ENCODE results near the gene WDR45. TPM values are rescaled to one million over a fixed set of nuclear protein-coding genes. Genes with fewer than 3 reads are reported as not detected.

The WDR45 gene
- total and polyA plus RNA-seq, 2 of the 4 experiments (the other 2 are of a cell fraction) = 40.7 to 67.4 TPM

GRCh38 chrX:49075347-49075746 is 4.3 kb downstream of the WDR45 start:
- intact Hi-C loops (cut with micrococcal nuclease) = loop anchor here (10.0 kb wide), 1 partner anchor 89 kb away; the partner anchor contains the start of gene MAGIX
- no peak overlapping the region for H3K18ac ChIP-seq (ENCODE audit: low read depth, low read length)
- no peak overlapping the region for H2AFZ ChIP-seq (replicated peaks; ENCODE audit: low read length, poor library complexity)
- no peak overlapping the region for H2BK5ac ChIP-seq (ENCODE audit: low read depth, low read length, poor library complexity, severe bottlenecking)
- ATAC-seq (ENCODE audit: low read depth) = no peak
- WGBS, 2 experiments (ENCODE audit: extremely low coverage in 2 of 2, insufficient read length in 1 of 2) = 80% methylated on average over 1 of the region's 13 CpGs; no CpG with 5 or more reads in 1 of the 2 experiments
- H4K91ac ChIP-seq (ENCODE audit: insufficient read depth, low read depth, low read length) = no peak overlapping the region
- BruUV-seq (replicated peaks) = no TSS peak
- peaks cover 16% of the 10 kb centered on the region for H3K36me3 ChIP-seq (ENCODE audit: control insufficient read depth, insufficient read depth, low read length)
- no peak overlapping the region for H3K27ac ChIP-seq (ENCODE audit: insufficient read depth, low read length)
- no peak overlapping the region for H3K4me3 ChIP-seq (ENCODE audit: insufficient read depth, low read depth, low read length)
- H3K4me1 ChIP-seq (ENCODE audit: control insufficient read depth, insufficient read depth, low read length) = peaks cover 2% of the 10 kb centered on the region; the same call in 1 of the 2 replicates
- H3K27me3 ChIP-seq (ENCODE audit: control insufficient read depth, insufficient read depth, low read length) = no peaks in the 10 kb centered on the region
- CTCF ChIA-PET = no interaction called here
- no peak overlapping the region for H2BK120ac ChIP-seq (ENCODE audit: low read depth, low read length)
- H3K56ac ChIP-seq (ENCODE audit: extremely low read depth, insufficient read depth, low read length) = no peak overlapping the region
- no peak overlapping the region for H2AK9ac ChIP-seq (replicated peaks; ENCODE audit: low read depth, low read length, poor library complexity)
- no peak overlapping the region for H4K8ac ChIP-seq (ENCODE audit: low read depth in 2 of 2, low read length in 2 of 2)
- H2BK20ac ChIP-seq (ENCODE audit: low read depth, low read length) = no peak overlapping the region
- dilution Hi-C loops (cut with HindIII; ENCODE audit: low sequenced_read_pairs, unreplicated experiment) = no loop called here
- no peak overlapping the region for H2BK15ac ChIP-seq (ENCODE audit: low read depth, low read length)
- H3K9me1 ChIP-seq (ENCODE audit: insufficient read depth, low read length) = 0 out of 2 replicates have a peak, but pooled peaks cover 5% of the 10 kb centered on the region
- TF ChIP-seq MAFK (IDR thresholded peaks at IDR 0.05; ENCODE audit: low read depth, low read length) (no peak), USF2 (IDR thresholded peaks at IDR 0.05; ENCODE audit: low read depth, low read length) (no peak), MXI1 (IDR thresholded peaks at IDR 0.05; ENCODE audit: borderline replicate concordance, low read depth, low read length) (no peak), RFX5 (IDR thresholded peaks at IDR 0.05; ENCODE audit: low read depth, low read length) (no peak), SMC3 (IDR thresholded peaks at IDR 0.05; ENCODE audit: low read depth, low read length) (no peak), CTCF (conservative IDR thresholded peaks at IDR 0.05; ENCODE audit: low read depth, low read length) (no peak), CHD1 (IDR thresholded peaks at IDR 0.05; ENCODE audit: low read depth, low read length) (no peak), BHLHE40 (IDR thresholded peaks at IDR 0.05; ENCODE audit: low read depth, low read length) (no peak), POLR2A (IDR thresholded peaks at IDR 0.05; ENCODE audit: low read depth, low read length) (no peak), RAD21 (IDR thresholded peaks at IDR 0.05; ENCODE audit: low read length) (no peak), RCOR1 (IDR thresholded peaks at IDR 0.05; ENCODE audit: insufficient replicate concordance, low read length) (no peak), MAZ (IDR thresholded peaks at IDR 0.05; ENCODE audit: borderline replicate concordance, low read depth, low read length) (no peak), ELK1 (IDR thresholded peaks at IDR 0.05; ENCODE audit: borderline replicate concordance, low read depth, low read length) (no peak), CEBPB (IDR thresholded peaks at IDR 0.05; ENCODE audit: low read depth, low read length) (no peak)
- POLR2A ChIA-PET (ENCODE audit: unreplicated experiment) = no interaction called here
- H3K4me2 ChIP-seq (ENCODE audit: low read depth, low read length) = no peak overlapping the region
- no peak overlapping the region for H3K9ac ChIP-seq (ENCODE audit: low read depth, low read length)
- no peaks in the 10 kb centered on the region for H4K20me1 ChIP-seq (ENCODE audit: insufficient read depth, low read length)
- H4K5ac ChIP-seq (ENCODE audit: low read depth, low read length) = no peak overlapping the region
- no peak overlapping the region for H2AK5ac ChIP-seq (ENCODE audit: low read depth, low read length)
- no peak overlapping the region for H3K14ac ChIP-seq (replicated peaks; ENCODE audit: low read depth, low read length)
- no peak overlapping the region for H3K4ac ChIP-seq (ENCODE audit: low read depth, low read length)
- H3K9me3 ChIP-seq (ENCODE audit: control insufficient read depth, insufficient read depth, low read length) = no peaks in the 10 kb centered on the region
- DNase-seq = no peak
- H3K23ac ChIP-seq (ENCODE audit: low read depth, low read length) = no peak overlapping the region
- in situ Hi-C loops (cut with MboI; ENCODE audit: low sequenced_read_pairs) = no loop called here
- H3K79me1 ChIP-seq (ENCODE audit: low read depth in 1 of 2, low read length in 2 of 2) = peaks cover 8 to 40% of the 10 kb centered on the region in 2 experiments

Measured in IMR-90 (cell line).